Measurements from ENCODE around the gene PDE8A. TPM values are rescaled to one million over a fixed set of nuclear protein-coding genes. Genes with fewer than 3 reads are reported as not detected.

PDE8A gene
- total and polyA plus RNA-seq, 10 of the 15 experiments (the other 5 are each of a cell fraction or from before 2014, with no cell fraction given): 6.7 to 69.2 (median 27.2) TPM

DNA sequence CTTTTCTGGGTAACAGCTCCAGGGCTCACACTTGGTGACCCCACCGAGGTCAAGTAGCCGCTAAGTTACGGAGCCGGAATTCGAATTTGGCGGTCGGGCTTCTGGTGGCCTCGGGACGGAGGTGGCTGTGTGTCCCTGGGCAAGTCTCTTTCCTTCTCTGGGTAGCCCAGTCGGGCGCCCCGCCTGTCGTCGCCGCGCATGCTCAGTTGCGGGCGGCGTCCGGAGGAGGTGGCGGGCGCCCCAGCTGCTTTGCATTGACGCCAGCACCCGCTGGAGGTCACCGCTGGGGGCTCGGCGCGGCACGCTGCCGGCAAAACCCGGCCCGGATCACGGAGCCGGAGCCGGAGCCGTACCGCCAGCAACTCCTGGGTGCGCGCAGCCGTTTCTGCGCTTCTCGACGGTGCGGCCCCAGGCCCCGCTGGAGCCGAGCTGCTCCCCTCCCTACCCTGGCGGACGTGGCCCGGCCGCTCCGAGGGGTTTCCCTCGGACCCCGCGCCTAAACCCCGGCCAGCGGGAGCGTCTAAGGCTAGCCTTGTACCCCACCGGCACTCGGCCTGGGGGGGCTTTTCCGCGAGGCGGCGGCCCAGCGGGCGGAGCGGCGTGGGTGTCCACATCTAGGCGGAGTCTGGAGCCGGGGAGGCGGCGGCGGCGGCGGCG is 474 bp upstream of the PDE8A start (continued):
- no peak for TF ChIP-seq STAT3 (IDR thresholded peaks at IDR 0.05; ENCODE audit: low read depth, low read length)
- TF ChIP-seq CHD4 (IDR thresholded peaks at IDR 0.05): no peak
- peak in 1 of 2 experiments; percentile 66; a peak in 2 of 3 replicates for TF ChIP-seq EGR1 (IDR thresholded peaks at IDR 0.05; ENCODE audit: borderline replicate concordance in 1 of 2, low read depth in 2 of 2, low read length in 2 of 2)
- TF ChIP-seq JUND (IDR thresholded peaks at IDR 0.05; ENCODE audit: low read depth, low read length): no peak
- no peak for TF ChIP-seq PML (IDR thresholded peaks at IDR 0.05; ENCODE audit: low read length)
- TF ChIP-seq ZNF622 (IDR thresholded peaks at IDR 0.05): no peak
- TF ChIP-seq RUNX3 (IDR thresholded peaks at IDR 0.05; ENCODE audit: low read length): peak; percentile 66
- TF ChIP-seq, protein P1, sequence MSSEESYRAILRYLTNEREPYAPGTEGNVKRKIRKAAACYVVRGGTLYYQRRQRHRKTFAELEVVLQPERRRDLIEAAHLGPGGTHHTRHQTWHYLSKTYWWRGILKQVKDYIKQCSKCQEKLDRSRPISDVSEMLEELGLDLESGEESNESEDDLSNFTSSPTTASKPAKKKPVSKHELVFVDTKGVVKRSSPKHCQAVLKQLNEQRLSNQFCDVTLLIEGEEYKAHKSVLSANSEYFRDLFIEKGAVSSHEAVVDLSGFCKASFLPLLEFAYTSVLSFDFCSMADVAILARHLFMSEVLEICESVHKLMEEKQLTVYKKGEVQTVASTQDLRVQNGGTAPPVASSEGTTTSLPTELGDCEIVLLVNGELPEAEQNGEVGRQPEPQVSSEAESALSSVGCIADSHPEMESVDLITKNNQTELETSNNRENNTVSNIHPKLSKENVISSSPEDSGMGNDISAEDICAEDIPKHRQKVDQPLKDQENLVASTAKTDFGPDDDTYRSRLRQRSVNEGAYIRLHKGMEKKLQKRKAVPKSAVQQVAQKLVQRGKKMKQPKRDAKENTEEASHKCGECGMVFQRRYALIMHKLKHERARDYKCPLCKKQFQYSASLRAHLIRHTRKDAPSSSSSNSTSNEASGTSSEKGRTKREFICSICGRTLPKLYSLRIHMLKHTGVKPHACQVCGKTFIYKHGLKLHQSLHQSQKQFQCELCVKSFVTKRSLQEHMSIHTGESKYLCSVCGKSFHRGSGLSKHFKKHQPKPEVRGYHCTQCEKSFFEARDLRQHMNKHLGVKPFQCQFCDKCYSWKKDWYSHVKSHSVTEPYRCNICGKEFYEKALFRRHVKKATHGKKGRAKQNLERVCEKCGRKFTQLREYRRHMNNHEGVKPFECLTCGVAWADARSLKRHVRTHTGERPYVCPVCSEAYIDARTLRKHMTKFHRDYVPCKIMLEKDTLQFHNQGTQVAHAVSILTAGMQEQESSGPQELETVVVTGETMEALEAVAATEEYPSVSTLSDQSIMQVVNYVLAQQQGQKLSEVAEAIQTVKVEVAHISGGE (CRISPR knock-in tag; IDR thresholded peaks at IDR 0.05): no peak
- TF ChIP-seq ZBED1 (IDR thresholded peaks at IDR 0.05; ENCODE audit: borderline replicate concordance): no peak
- no peak for TF ChIP-seq SUZ12 (IDR thresholded peaks at IDR 0.05; ENCODE audit: unreplicated experiment)
- TF ChIP-seq RBBP5 (conservative IDR thresholded peaks at IDR 0.05): no peak
- peak; percentile 49; the same call in 1 of the 2 replicates for TF ChIP-seq TAF1 (IDR thresholded peaks at IDR 0.05; ENCODE audit: borderline replicate concordance, low read depth, low read length)
- TF ChIP-seq, protein P2, sequence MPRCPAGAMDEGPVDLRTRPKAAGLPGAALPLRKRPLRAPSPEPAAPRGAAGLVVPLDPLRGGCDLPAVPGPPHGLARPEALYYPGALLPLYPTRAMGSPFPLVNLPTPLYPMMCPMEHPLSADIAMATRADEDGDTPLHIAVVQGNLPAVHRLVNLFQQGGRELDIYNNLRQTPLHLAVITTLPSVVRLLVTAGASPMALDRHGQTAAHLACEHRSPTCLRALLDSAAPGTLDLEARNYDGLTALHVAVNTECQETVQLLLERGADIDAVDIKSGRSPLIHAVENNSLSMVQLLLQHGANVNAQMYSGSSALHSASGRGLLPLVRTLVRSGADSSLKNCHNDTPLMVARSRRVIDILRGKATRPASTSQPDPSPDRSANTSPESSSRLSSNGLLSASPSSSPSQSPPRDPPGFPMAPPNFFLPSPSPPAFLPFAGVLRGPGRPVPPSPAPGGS (IDR thresholded peaks at IDR 0.05; ENCODE audit: borderline replicate concordance, insufficient read depth, low read depth, low read length, poor library complexity, severe bottlenecking): peak; percentile 50
- TF ChIP-seq HCFC1 (IDR thresholded peaks at IDR 0.05; ENCODE audit: low read length): peak; percentile 59
- TF ChIP-seq, protein P3, sequence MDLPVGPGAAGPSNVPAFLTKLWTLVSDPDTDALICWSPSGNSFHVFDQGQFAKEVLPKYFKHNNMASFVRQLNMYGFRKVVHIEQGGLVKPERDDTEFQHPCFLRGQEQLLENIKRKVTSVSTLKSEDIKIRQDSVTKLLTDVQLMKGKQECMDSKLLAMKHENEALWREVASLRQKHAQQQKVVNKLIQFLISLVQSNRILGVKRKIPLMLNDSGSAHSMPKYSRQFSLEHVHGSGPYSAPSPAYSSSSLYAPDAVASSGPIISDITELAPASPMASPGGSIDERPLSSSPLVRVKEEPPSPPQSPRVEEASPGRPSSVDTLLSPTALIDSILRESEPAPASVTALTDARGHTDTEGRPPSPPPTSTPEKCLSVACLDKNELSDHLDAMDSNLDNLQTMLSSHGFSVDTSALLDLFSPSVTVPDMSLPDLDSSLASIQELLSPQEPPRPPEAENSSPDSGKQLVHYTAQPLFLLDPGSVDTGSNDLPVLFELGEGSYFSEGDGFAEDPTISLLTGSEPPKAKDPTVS (IDR thresholded peaks at IDR 0.05; ENCODE audit: low read depth, low read length): no peak
- TF ChIP-seq TCF3 (IDR thresholded peaks at IDR 0.05; ENCODE audit: borderline replicate concordance, insufficient read depth, low read depth, low read length): peak; percentile 90
- TF ChIP-seq ZNF274 (IDR thresholded peaks at IDR 0.05; ENCODE audit: insufficient read depth, insufficient read length): no peak
- peak; percentile 54 for TF ChIP-seq HDAC6 (IDR thresholded peaks at IDR 0.05; ENCODE audit: unreplicated experiment)
- no peak; the same call in none of the 2 replicates for TF ChIP-seq POLR2AphosphoS5 (IDR thresholded peaks at IDR 0.05; ENCODE audit: low read length)
- TF ChIP-seq SMARCA5 (IDR thresholded peaks at IDR 0.05): peak; percentile 100
- TF ChIP-seq, protein P4, sequence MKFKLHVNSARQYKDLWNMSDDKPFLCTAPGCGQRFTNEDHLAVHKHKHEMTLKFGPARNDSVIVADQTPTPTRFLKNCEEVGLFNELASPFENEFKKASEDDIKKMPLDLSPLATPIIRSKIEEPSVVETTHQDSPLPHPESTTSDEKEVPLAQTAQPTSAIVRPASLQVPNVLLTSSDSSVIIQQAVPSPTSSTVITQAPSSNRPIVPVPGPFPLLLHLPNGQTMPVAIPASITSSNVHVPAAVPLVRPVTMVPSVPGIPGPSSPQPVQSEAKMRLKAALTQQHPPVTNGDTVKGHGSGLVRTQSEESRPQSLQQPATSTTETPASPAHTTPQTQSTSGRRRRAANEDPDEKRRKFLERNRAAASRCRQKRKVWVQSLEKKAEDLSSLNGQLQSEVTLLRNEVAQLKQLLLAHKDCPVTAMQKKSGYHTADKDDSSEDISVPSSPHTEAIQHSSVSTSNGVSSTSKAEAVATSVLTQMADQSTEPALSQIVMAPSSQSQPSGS (IDR thresholded peaks at IDR 0.05; ENCODE audit: low read length): no peak; the same call in 1 of the 2 replicates
- TF ChIP-seq WRNIP1 (IDR thresholded peaks at IDR 0.05; ENCODE audit: borderline replicate concordance, low read depth, low read length): no peak
- TF ChIP-seq ETV6 (conservative IDR thresholded peaks at IDR 0.05 in 1 of 2, IDR thresholded peaks at IDR 0.05 in 1 of 2; ENCODE audit: borderline replicate concordance in 1 of 2, low read depth in 1 of 2): 0 out of 4 replicates have a peak, but pooled peaks of 1 of the 2 experiments have one; percentile 37
